Measurements from ENCODE around the gene LYPD6B.

Gene LYPD6B

GRCh38 chr2:149104221-149104620 lies 65.7 kb downstream of the LYPD6B start:
- no peak for DNase-seq (ENCODE audit: low spot score)
- no peak for FAIRE-seq

DNA sequence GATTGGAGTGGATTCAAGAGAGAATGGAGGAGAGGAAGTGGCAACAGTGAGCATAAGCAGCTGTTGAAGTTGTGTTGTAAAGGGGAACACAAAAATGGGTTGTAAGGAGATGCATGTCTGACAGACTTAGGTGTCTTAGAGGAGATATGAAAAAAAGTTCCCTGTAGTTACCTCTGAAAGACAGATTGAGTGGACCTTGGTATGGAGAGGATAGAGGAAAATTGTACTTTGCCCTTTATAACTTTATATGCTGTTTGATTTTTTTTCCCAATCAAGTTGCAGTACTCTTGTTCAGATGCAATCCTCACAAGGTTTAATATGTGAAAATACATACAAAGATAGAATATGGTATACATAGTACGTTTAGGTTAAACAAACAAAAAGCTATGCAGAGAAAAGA lies 73.6 kb downstream of the LYPD6B start:
- DNase-seq (ENCODE audit: low spot score) (no peak), FAIRE-seq (no peak)

GRCh38 chr2:149112713-149113112 lies 74.2 kb downstream of the LYPD6B start:
- DNase-seq (ENCODE audit: low spot score): no peak

GRCh38 chr2:149115781-149116180 lies 77.3 kb downstream of the LYPD6B start:
- DNase-seq (ENCODE audit: low spot score) (no peak), FAIRE-seq (no peak)

More at GRCh38 chr2:149112713-149113112, 74.2 kb downstream of the LYPD6B start:
- FAIRE-seq: no peak

GRCh38 chr2:149119368-149119767 lies 80.9 kb downstream of the LYPD6B start:
- no peak for FAIRE-seq

DNA sequence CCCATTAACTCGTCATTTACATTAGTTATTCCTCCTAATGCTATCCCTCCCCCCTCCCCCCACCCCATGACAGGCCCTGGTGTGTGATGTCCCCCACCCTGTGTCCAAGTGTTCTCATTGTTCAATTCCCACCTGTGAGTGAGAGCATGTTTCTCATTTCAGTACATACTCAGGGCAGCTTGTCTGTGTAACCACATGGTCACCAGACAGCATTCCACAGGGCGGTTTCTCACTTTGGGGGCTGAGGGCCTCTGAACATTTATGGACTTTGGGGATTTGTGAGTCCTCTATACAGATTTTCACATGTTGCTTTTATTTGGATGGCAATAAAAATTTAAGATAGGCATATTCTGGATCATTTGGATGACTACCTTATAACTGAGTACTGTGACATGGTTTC lies 84.0 kb downstream of the LYPD6B start:
- no peak for DNase-seq (ENCODE audit: low spot score)
- FAIRE-seq: no peak

More at GRCh38 chr2:149119368-149119767, 80.9 kb downstream of the LYPD6B start:
- DNase-seq (ENCODE audit: low spot score): no peak

DNA sequence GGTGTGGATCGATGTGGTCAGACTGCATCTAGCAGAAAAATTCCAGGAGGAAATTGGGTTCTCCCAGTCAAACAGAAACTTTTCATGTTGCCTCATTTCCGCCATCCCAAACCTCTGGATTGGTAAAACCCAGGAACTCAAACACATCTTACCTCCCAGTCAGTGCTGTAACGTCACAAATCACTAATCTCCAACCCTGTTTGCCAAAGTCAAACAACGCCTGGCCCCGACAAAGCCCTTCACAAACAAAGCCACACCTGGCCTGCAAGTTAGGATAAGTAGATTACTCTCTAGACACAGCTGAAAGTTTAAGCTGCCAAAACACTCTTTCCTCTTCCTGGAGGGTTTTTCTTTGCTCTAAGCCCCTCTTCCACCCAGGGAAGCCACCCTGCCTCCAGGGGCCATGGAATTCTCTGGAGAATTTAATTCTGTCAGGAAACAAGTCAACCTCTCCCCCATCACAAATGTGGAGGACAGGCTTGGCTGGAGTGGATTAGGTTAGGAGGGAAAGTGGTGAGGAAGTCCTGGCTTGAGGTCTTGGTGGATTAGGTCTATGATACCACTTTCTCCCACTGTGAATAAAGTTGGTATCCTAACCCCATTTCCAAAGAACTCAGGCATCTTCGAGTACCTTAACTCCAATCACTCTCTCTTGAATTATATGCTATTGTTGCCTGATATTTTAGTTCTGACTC lies 86.7 kb downstream of the LYPD6B start:
- no peak for DNase-seq (ENCODE audit: low spot score)
- no peak for FAIRE-seq

DNA sequence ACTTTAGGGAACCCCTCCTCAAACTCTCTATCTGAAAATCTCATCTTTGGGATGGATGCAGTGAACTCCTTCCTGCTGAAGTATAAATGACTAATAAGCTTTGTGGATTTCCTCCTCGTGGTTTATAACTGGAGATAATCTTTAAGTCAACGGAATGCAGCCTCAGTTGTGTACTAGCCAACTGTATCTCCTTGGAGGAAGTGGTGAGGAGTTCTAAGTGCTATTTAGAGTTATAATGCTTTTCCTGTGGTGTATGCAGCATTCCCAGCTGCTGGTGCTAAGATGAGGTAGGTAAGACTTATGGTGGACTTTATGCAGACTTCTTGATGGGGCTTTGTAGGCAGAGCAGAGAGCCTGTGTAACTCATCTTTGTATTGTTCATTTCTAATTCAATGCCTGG lies 90.9 kb downstream of the LYPD6B start:
- FAIRE-seq: no peak
- no peak for DNase-seq (ENCODE audit: low spot score)

DNA sequence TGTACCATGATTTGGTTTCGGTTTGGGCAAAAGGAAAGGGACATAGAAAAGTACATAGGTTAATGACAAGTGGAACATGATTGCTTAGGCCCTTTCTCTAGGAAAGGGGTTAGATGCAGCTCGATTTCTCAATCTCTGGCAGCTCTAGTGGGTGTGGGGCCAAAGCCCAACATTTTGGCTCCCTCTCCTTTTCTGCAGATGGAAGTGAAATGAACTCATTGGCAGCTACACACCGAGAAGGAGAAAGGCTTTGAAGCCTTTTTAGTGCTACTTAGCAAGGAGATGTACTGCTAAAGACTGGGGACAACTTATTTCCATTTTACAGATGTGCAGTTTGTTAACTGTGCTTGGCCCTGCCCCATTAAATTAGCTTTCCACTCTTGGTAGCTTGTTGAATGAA lies 93.8 kb downstream of the LYPD6B start:
- DNase-seq (ENCODE audit: low spot score) (no peak), FAIRE-seq (no peak)

DNA sequence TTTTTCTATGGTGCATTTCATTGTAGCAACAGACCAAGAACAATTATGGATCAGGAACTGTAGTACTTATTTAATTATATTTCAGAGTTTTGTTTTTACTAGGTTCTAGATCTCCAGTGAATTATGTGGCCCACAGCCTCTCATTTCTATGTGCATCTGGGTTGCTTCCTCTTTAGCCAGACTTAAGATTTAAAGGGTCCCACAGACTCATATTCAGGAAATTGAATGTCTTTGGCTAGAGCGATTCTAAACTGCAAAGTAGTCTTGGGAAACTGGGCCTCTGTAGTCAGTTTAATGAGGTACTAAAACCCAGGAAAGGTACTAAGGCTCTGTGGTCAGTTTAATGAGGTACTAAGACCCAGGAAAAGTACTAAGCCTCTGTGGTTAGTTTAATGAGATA lies 94.4 kb downstream of the LYPD6B start:
- FAIRE-seq: no peak
- DNase-seq (ENCODE audit: low spot score): no peak

- no peak for DNase-seq (ENCODE audit: low spot score)
- no peak for FAIRE-seq
These were observed 95.9 kb downstream of the LYPD6B start for GRCh38 chr2:149134335-149134923.

DNA sequence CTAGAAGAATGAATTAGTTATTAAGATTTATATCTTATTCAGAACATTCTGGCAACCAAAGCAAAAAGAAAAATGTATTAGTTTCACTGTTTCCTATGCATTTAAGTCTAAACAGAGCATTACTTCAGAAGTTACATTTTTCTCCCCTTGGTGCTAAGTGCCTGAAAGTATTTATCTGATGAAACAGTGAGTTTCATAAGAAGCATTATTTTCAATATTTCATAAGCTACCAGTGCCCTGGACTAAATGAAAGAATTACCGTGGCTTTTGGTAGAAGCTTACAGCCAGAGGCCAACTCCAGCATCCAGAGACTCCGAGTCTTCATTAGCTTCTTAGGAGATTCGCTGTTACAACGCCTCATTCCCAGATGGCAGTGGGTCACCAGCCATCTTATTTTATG lies 97.6 kb downstream of the LYPD6B start:
- no peak for DNase-seq (ENCODE audit: low spot score)
- no peak for FAIRE-seq

GRCh38 chr2:149141046-149141445 lies 102.5 kb downstream of the LYPD6B start:
- FAIRE-seq (no peak), DNase-seq (ENCODE audit: low spot score) (no peak)

GRCh38 chr2:149143734-149144133 lies 105.2 kb downstream of the LYPD6B start:
- DNase-seq (ENCODE audit: low spot score) (no peak), FAIRE-seq (no peak)

GRCh38 chr2:149145314-149146295 lies 107.1 kb downstream of the LYPD6B start:
- DNase-seq (ENCODE audit: low spot score): no peak
- FAIRE-seq: no peak

GRCh38 chr2:149146876-149147275 lies 108.4 kb downstream of the LYPD6B start:
- FAIRE-seq (no peak), DNase-seq (ENCODE audit: low spot score) (no peak)

DNA sequence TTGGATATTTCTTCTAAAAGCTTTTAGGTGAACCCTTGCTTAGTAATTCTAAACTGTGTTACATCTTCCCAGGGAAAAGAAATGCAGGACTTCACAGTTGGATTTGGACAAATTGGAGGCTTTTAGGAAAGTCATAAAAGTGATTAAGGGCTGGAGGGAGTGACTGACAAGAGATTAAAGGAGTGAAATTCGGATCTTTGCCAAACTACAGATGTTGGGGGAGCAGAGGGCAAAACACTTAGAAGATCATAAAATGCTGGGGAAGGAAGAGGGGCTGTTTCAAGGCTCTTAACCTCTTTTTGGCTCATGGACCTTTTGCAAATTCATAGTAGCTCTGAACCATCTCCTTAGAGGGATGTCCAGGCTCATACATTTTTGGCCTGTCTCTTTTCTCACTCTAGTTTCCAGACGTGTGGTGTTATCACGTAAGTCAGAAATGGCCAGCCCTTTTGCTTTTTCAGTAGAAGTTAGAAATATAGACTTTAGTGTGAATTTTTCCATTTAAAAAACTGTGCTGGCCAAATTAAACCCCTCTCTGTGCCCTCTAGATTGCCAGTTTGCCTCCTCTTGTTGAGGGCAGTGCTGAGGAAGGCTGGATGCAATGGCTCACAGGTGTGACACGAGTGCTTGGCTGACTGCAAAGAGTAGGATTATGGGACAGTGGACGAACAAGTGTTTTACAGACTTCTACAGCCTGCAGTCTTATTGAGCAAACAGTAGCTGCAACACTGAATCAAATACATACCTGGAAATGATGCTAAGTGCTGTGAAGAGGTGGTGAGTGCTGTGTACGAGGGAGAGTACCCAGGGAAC lies 109.9 kb downstream of the LYPD6B start:
- DNase-seq (ENCODE audit: low spot score) (no peak), FAIRE-seq (no peak)

DNA sequence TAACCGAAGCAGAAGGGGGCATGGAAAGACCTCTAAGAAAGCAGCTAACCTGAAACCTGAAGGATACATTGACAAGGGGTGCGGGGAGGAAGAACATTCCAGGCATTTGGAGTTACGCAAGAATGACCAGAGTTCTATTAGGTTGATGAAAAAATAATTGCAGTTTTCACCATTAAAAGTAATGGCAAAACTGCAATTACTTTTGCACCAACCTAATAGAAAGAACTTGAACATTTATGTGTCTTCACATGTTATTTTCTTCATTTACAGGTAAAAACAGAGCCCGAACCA lies 110.5 kb downstream of the LYPD6B start:
- DNase-seq (ENCODE audit: low spot score) (no peak), FAIRE-seq (no peak)

- DNase-seq (ENCODE audit: low spot score): no peak
- no peak for FAIRE-seq
These were observed 114.0 kb downstream of the LYPD6B start for GRCh38 chr2:149152469-149152953.

DNA sequence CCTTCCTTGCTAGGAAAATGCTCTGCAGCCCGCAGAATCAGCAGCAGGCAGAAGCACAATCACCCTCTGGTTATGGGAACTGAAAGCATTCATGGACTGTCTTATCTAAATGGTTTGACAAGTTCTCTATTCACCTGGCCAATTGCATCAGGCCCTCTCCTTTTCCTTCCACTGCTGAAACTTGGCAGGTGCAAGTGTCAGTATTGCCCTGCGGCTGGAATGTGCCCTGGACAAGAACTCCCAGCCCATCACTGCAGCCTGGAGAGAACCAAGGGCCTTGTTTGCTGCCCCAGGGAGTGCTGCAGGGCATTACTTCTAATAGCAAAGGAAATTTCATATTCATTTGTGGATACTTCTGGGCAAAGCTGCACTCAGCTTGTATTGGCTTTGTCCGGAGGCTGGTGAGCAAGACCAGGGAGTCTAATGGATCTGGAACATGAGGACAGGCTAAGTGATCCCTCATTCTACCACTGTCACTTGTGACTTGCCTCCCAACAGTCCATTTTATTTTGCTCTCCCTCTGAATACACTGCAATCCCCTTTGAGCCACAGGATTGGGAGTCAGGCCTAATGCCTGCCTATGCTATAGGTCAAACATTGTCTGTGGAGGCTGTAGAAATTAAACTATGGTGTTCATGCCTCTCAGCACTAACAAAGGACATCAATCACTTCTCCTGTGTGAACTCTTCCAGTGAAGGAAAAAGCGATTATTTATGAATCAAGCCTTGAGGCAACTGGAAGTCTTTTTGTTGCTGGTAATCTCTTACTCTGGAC lies 116.9 kb downstream of the LYPD6B start:
- DNase-seq (ENCODE audit: low spot score) (no peak), FAIRE-seq (no peak)

- DNase-seq (ENCODE audit: low spot score): no peak
- FAIRE-seq: no peak
These were observed 117.5 kb downstream of the LYPD6B start for GRCh38 chr2:149155988-149156387.

Data from urothelium cell line (cell line).